Mesenchymal stem cell (in vitro differentiated cells and primary cell): ENCODE results near the gene PARPBP. TPM values are rescaled to one million over a fixed set of nuclear protein-coding genes. Genes with fewer than 3 reads are reported as not detected.
A peak's percentile ranks its signal among the peaks of the same experiment; 100 is the strongest.
"Not testable (repeated sequence)": the region's sequence is repeated elsewhere in the genome, so short reads cannot be mapped to it uniquely, and the experiment has no call there.

Experiments used
- DNase-seq: peaks from one replicate; pipeline ENCODE4 v3.0.0-alpha.2; 2013
- H2AFZ ChIP-seq: one replicate; pipeline ENCODE4 v1.6.1; 2013; ENCODE audit warnings: low read depth, mild to moderate bottlenecking, control low read depth, inconsistent platforms, low read length, moderate library complexity
- H2AK5ac ChIP-seq: 2 replicates; pipeline ENCODE4 v1.6.1; 2013; ENCODE audit warnings: low read length, moderate library complexity, mild to moderate bottlenecking, inconsistent platforms; ENCODE audit not compliant: severe bottlenecking
- H2BK120ac ChIP-seq: one replicate; pipeline ENCODE4 v1.6.1; 2013; ENCODE audit warnings: low read depth, mild to moderate bottlenecking, inconsistent platforms, low read length, moderate library complexity
- H2BK12ac ChIP-seq, 2 experiments: one replicate each; pipeline ENCODE4 v1.6.1; 2013; ENCODE audit warnings: inconsistent platforms in 2 of 2, low read length in 2 of 2, mild to moderate bottlenecking in 2 of 2, moderate library complexity in 2 of 2, control low read depth in 1 of 2
- H2BK15ac ChIP-seq: one replicate; pipeline ENCODE4 v1.6.1; 2013; ENCODE audit warnings: mild to moderate bottlenecking, low read depth, inconsistent platforms; ENCODE audit not compliant: poor library complexity, severe bottlenecking
- H2BK5ac ChIP-seq: 2 replicates; pipeline ENCODE4 v1.6.1; 2013; ENCODE audit warnings: low read depth, mild to moderate bottlenecking, low read length, control low read depth, inconsistent platforms; ENCODE audit not compliant: poor library complexity, severe bottlenecking
- H3K14ac ChIP-seq, 2 experiments: one replicate each; pipeline ENCODE4 v1.6.1; 2013; ENCODE audit warnings: inconsistent platforms in 2 of 2, low read length in 2 of 2, control low read depth in 1 of 2, mild to moderate bottlenecking in 1 of 2, moderate library complexity in 1 of 2
- H3K18ac ChIP-seq, 2 experiments: one replicate each; pipeline ENCODE4 v1.6.1; 2013; ENCODE audit warnings: inconsistent platforms in 2 of 2, low read length in 2 of 2, control low read depth in 1 of 2, low read depth in 1 of 2, mild to moderate bottlenecking in 1 of 2
- H3K23ac ChIP-seq, 2 experiments: one replicate each; pipeline ENCODE4 v1.6.1; 2013; ENCODE audit warnings: inconsistent platforms in 2 of 2, low read length in 2 of 2, mild to moderate bottlenecking in 2 of 2, moderate library complexity in 2 of 2, control low read depth in 1 of 2
- H3K27ac ChIP-seq: 2 replicates; pipeline ENCODE4 v1.5.1; 2013; ENCODE audit warnings: mild to moderate bottlenecking, moderate library complexity, low read length, control low read depth, inconsistent platforms; ENCODE audit not compliant: poor library complexity, severe bottlenecking
- H3K27me3 ChIP-seq, 2 experiments: 2 replicates each; pipeline versions ENCODE4 v1.6.1 to v1.7.0; 2013; ENCODE audit warnings: low read length in 2 of 2, mild to moderate bottlenecking in 2 of 2, moderate library complexity in 2 of 2, control low read depth in 1 of 2, inconsistent platforms in 1 of 2; ENCODE audit not compliant: control insufficient read depth in 1 of 2, insufficient read depth in 1 of 2
- H3K36me3 ChIP-seq, 2 experiments: 2 replicates each; pipeline versions ENCODE4 v1.6.1 to v1.7.0; 2013; ENCODE audit warnings: low read length in 2 of 2, control low read depth in 1 of 2, inconsistent platforms in 1 of 2, low read depth in 1 of 2, mild to moderate bottlenecking in 1 of 2; ENCODE audit not compliant: insufficient read depth in 2 of 2, control insufficient read depth in 1 of 2
- H3K4ac ChIP-seq, 2 experiments: one replicate each; pipeline ENCODE4 v1.6.1; 2013; ENCODE audit warnings: inconsistent platforms in 2 of 2, low read length in 2 of 2, mild to moderate bottlenecking in 2 of 2, moderate library complexity in 2 of 2, control low read depth in 1 of 2, low read depth in 1 of 2
- H3K4me1 ChIP-seq: 2 replicates; pipeline ENCODE4 v1.6.1; 2013; ENCODE audit warnings: low read depth, low read length, control low read depth; ENCODE audit not compliant: control insufficient read depth, insufficient read depth
- H3K4me2 ChIP-seq: 2 replicates; pipeline ENCODE4 v1.6.1; 2013; ENCODE audit warnings: low read length, mild to moderate bottlenecking, inconsistent platforms; ENCODE audit not compliant: poor library complexity, severe bottlenecking
- H3K4me3 ChIP-seq, 2 experiments: 2 replicates each; pipeline versions ENCODE4 v1.5.1 to v1.7.0; 2013; ENCODE audit warnings: low read length in 2 of 2, mild to moderate bottlenecking in 2 of 2, control low read depth in 1 of 2, low read depth in 1 of 2; ENCODE audit not compliant: insufficient read depth in 1 of 2
- H3K79me1 ChIP-seq: replicated peaks from 2 replicates; pipeline ENCODE4 v1.6.1; 2013; ENCODE audit warnings: mild to moderate bottlenecking, control low read depth, low read length, inconsistent platforms; ENCODE audit not compliant: poor library complexity, severe bottlenecking
- H3K9ac ChIP-seq: 2 replicates; pipeline ENCODE4 v1.7.0; 2013; ENCODE audit warnings: mild to moderate bottlenecking, low read length, moderate library complexity
- H3K9me3 ChIP-seq: 2 replicates; pipeline ENCODE4 v1.7.0; 2013; ENCODE audit warnings: mild to moderate bottlenecking, low read length; ENCODE audit not compliant: control insufficient read depth
- H4K8ac ChIP-seq: one replicate; pipeline ENCODE4 v1.6.1; 2013; ENCODE audit warnings: inconsistent platforms, mild to moderate bottlenecking, low read length, moderate library complexity
- H4K91ac ChIP-seq: one replicate; pipeline ENCODE4 v1.6.1; 2013; ENCODE audit warnings: mild to moderate bottlenecking, low read length, inconsistent platforms
- WGBS: methylation state at CpG from one replicate; pipeline ENCODE4 v1.1.7; 2013; ENCODE audit warnings: mixed read lengths; 5-methylcytosine and 5-hydroxymethylcytosine counted together
- small RNA-seq: library from polyadenylated mRNA; stranded (forward); fragments of <200 nt; extraction: miRNeasy Mini kit (QIAGEN cat#:217004); gene quantifications from one replicate; pipeline ENCODE3, GENCODE V24; 2013; ENCODE audit warnings: low read depth

The PARPBP gene

DNA sequence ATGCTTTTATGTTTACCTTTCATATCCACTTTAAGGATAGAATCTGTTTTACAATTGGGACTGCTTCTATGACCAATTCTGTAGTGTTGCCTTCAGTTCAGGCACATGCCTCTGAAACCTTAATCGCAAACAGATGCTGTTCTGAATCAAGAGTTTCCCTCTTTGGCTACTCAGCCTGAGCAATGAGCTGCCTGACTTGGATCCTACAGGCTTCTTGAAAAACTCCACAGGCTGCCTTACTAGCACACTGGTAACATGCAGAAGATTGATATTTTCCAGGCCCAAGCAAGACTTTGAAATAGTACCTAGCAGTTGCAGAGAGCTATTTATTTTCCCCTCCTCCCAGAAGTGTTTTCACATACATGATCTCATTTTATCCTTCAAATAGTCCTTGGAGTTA is 112.5 kb downstream of the PARPBP start:
- Histone ChIP-seq H3K14ac (no peak overlapping the region), H3K4me2 (no peak overlapping the region), H2BK120ac (no peak overlapping the region), H3K4ac (no peak overlapping the region), H3K79me1 (no peaks in the 10 kb centered on the region), H3K9me3 (no peaks in the 10 kb centered on the region), H3K27ac (no peak overlapping the region), H3K36me3 (no peaks in the 10 kb centered on the region), H4K8ac (no peak overlapping the region), H3K27me3 (no peaks in the 10 kb centered on the region), H4K91ac (no peak overlapping the region), H3K18ac (no peak overlapping the region), H2BK12ac (no peak overlapping the region), H2AFZ (no peak overlapping the region), H3K4me1 (no peaks in the 10 kb centered on the region), H3K4me3 (no peak overlapping the region), H2AK5ac (no peak overlapping the region), H2BK5ac (no peak overlapping the region), H3K9ac (peak overlapping the region; percentile 21), H3K23ac (no peak overlapping the region), H2BK15ac (no peak overlapping the region)
- WGBS: 93% methylated on average over 1 of the region's 1 CpG
- DNase-seq: no peak

- no peaks in the 10 kb centered on the region for H3K27me3 ChIP-seq
- no peak overlapping the region for H3K27ac ChIP-seq
- H3K9ac ChIP-seq: no peak overlapping the region
- no peak overlapping the region for H3K18ac ChIP-seq
- no peaks in the 10 kb centered on the region for H3K36me3 ChIP-seq
- no peak overlapping the region for H3K14ac ChIP-seq
- H2BK5ac ChIP-seq: no peak overlapping the region
- no peak overlapping the region for H3K4ac ChIP-seq
- H2AK5ac ChIP-seq: no peak overlapping the region
- H4K91ac ChIP-seq: no peak overlapping the region
- H3K4me1 ChIP-seq: no peaks in the 10 kb centered on the region
- no peak overlapping the region for H4K8ac ChIP-seq
- DNase-seq: no peak
- no peak overlapping the region for H2BK120ac ChIP-seq
- no peaks in the 10 kb centered on the region for H3K9me3 ChIP-seq
- H3K79me1 ChIP-seq: no peaks in the 10 kb centered on the region
- 58% methylated on average over 2 of the region's 2 CpGs for WGBS
- no peak overlapping the region for H3K23ac ChIP-seq
- H3K4me2 ChIP-seq: no peak overlapping the region
- no peak overlapping the region for H2AFZ ChIP-seq
- no peak overlapping the region for H2BK15ac ChIP-seq
- H2BK12ac ChIP-seq: no peak overlapping the region
- no peak overlapping the region for H3K4me3 ChIP-seq
Measured at GRCh38 chr12:102234599-102234998, 114.6 kb downstream of the PARPBP start.

- not testable (repeated sequence) for H2BK12ac ChIP-seq, H3K9me3 ChIP-seq, H3K18ac ChIP-seq, H3K79me1 ChIP-seq, H3K4me3 ChIP-seq, H3K27me3 ChIP-seq, H3K4me1 ChIP-seq, H2AK5ac ChIP-seq, H3K14ac ChIP-seq, H3K23ac ChIP-seq, H2BK120ac ChIP-seq, H4K8ac ChIP-seq, H4K91ac ChIP-seq, H3K4ac ChIP-seq, H2AFZ ChIP-seq, H3K36me3 ChIP-seq, H2BK15ac ChIP-seq, H3K27ac ChIP-seq, DNase-seq, H3K4me2 ChIP-seq, H3K9ac ChIP-seq, H2BK5ac ChIP-seq
- WGBS: 100% methylated on average over 2 of the region's 2 CpGs
Measured at GRCh38 chr12:102240859-102241258, 120.9 kb downstream of the PARPBP start.

Small RNA genes lying within 50 kb of the gene (small RNA-seq; reads per million reads assigned to genes)
- not detected for gene RN7SL793P
